Measurements from ENCODE around the gene DPYSL5. TPM values are rescaled to one million over a fixed set of nuclear protein-coding genes. Genes with fewer than 3 reads are reported as not detected.

Gene DPYSL5
- total and polyA plus RNA-seq, 9 of the 15 experiments (the other 6 are each of a cell fraction or from before 2014, with no cell fraction given) = 0.06 TPM; not detected in 8

DNA sequence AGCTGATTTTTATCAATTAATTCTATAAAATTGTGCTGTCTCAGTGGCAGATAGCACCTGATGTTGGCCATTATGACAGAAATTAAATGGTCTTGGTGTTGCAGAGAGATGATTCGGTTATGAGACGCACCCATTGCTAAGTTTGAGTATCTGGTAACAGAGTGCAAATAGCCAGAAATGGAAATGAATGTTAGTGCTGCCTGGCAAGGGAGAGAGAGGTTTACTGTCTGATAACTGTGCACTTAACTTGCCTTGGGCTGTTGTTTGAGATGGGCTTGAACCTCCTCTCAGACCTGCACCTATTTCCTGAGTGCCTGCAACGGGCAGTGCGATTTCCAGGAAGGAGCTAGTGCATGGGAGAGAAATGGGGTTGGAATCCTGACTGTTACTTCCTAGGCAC is 11.7 kb downstream of the DPYSL5 start (continued):
- no peak for TF ChIP-seq RERE (CRISPR knock-in tag; IDR thresholded peaks at IDR 0.05; ENCODE audit: borderline replicate concordance)
- TF ChIP-seq, protein P1, sequence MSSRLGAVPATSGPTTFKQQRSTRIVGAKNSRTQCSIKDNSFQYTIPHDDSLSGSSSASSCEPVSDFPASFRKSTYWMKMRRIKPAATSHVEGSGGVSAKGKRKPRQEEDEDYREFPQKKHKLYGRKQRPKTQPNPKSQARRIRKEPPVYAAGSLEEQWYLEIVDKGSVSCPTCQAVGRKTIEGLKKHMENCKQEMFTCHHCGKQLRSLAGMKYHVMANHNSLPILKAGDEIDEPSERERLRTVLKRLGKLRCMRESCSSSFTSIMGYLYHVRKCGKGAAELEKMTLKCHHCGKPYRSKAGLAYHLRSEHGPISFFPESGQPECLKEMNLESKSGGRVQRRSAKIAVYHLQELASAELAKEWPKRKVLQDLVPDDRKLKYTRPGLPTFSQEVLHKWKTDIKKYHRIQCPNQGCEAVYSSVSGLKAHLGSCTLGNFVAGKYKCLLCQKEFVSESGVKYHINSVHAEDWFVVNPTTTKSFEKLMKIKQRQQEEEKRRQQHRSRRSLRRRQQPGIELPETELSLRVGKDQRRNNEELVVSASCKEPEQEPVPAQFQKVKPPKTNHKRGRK (tag; IDR thresholded peaks at IDR 0.05) = no peak
- no peak for TF ChIP-seq NFE2L1 (tag; IDR thresholded peaks at IDR 0.05; ENCODE audit: borderline replicate concordance, low read depth)

Measured in K562 (cell line).